ENCODE measurements around the gene DYNC1I1.

DNA sequence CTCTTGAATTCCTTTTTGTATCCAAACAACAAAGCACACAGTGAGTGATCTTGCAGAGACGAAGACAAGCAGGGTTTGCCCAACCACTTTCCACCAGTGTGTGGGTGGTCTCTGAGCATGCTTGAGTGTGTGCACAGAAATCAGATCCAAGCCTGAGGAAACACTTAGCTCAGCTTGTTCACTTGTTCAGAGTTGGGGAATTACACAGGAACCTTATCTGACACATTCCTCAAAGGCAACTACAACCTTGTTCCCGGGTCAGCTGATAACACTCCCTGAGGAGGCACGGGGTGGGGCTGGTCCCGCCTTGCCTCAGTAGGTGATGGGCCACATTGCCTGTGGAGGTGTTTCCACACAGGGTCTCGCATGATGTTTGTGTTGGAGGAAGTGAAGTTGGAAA lies 216.9 kb downstream of the DYNC1I1 start:
- TF ChIP-seq CTCF (IDR thresholded peaks at IDR 0.05; ENCODE audit: insufficient read depth, low read length, poor library complexity, severe bottlenecking) (no peak), EZH2phosphoT487 (conservative IDR thresholded peaks at IDR 0.05; ENCODE audit: low read length) (no peak)
